Upper lobe of left lung (tissue), 4 donors: ENCODE results near the gene CLCN1.
"Not testable (repeated sequence)": the region's sequence is repeated elsewhere in the genome, so short reads cannot be mapped to it uniquely, and the experiment has no call there.

Experiments used
- CTCF ChIP-seq, 6 experiments: fragments of 450-650 bp in 4 of 6; fragments of 200-600 bp in 2 of 6; sonication (generic) in 2 of 6; IDR thresholded peaks; one replicate each; pipeline ENCODE4 v1.5.1; 2016 to 2019; ENCODE audit warnings: antibody characterized with exemption in 6 of 6
- EP300 ChIP-seq, 4 donors: sonication (generic); formaldehyde crosslinking; IDR thresholded peaks; one replicate each; pipeline ENCODE4 v1.5.1; 2017; ENCODE audit warnings: antibody characterized with exemption in 4 of 4, control low read depth in 2 of 4
- POLR2AphosphoS5 ChIP-seq, 2 donors: sonication (generic); formaldehyde crosslinking; IDR thresholded peaks; one replicate each; pipeline ENCODE4 v1.5.1; 2017; ENCODE audit warnings: antibody characterized with exemption in 2 of 2

DNA sequence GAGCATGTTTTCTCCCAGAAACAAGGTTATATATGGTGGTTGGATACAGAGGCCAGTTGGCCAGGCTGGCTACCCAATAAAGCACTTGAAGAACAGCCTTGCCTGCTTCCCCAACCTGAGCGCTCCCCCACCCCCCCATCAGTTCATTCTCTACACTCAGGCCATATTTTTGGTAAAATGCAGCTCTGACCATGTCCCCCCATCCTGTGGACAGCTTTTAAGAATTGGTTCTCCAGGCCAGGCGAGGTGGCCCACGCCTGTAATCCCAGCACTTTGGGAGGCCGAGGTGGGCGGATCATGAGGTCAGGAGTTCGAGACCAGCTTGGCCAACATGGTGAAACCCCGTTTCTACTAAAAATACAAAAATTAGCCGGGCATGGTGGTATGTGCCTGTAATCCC, 76.5 kb downstream of the CLCN1 start:
- TF ChIP-seq EP300, POLR2AphosphoS5, CTCF (IDR thresholded peaks at IDR 0.05): not testable (repeated sequence)
